IPS-18c (cell line): ENCODE measurements around the gene PHACTR3.

Source experiments
- H3K4me3 ChIP-seq: 2 replicates; pipeline ENCODE4 v1.7.0; 2013; ENCODE audit warnings: low read depth, mild to moderate bottlenecking, low read length, moderate library complexity; ENCODE audit not compliant: insufficient read depth
- H3K9me3 ChIP-seq: one replicate; pipeline ENCODE4 v1.6.1; 2013; ENCODE audit warnings: mild to moderate bottlenecking, low read length, moderate library complexity; ENCODE audit not compliant: control insufficient read depth, insufficient read depth

The PHACTR3 gene

GRCh38 chr20:59737816-59738215, 133.5 kb downstream of the PHACTR3 start:
- no peaks in the 10 kb centered on the region for H3K9me3 ChIP-seq
- H3K4me3 ChIP-seq, result no peak overlapping the region

GRCh38 chr20:59738851-59739250, 134.5 kb downstream of the PHACTR3 start:
- H3K9me3 ChIP-seq, result no peaks in the 10 kb centered on the region
- no peak overlapping the region for H3K4me3 ChIP-seq

DNA sequence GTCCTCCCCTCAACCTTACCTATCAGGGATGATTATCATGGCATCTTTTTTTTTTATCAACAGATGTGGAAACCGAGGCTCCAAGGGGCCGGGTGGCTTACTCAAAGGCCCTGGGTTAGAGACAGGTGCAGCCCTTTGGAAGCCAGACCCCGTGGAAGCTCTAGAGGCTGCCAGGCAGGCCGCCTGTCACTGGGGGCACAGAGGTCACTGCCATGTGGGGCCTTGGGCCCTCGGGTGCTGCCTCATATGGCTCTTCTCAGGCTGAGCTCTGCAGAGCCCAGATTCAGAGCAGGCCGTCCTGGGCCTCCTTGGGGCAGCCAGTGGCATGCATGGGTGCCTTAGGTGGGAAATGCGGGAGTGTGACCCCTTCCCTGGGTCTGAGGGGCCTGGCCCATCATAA, 136.3 kb downstream of the PHACTR3 start:
- no peaks in the 10 kb centered on the region for H3K9me3 ChIP-seq
- H3K4me3 ChIP-seq, result no peak overlapping the region

DNA sequence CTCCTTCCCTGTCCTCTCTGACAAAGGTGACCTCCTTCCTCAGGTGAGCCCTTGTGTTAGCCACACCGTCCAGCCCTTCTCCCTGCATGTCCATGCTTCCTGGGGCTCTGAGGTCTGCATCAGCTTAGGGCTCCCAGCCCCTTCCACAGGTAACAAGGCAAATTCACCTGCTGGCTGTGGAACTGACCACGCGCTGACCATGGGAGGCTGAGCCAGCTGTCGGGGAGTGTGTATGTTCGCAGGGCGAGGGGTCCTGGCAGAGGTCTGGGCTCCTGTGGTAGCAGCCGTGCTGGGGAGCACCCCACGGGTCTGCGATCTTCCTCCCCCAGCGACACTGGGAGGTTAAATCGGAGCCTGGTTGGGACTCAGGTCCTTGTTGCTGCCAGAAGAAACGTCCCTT, 136.7 kb downstream of the PHACTR3 start:
- H3K9me3 ChIP-seq, result no peaks in the 10 kb centered on the region
- H3K4me3 ChIP-seq, result no peak overlapping the region

GRCh38 chr20:59742351-59743095, 138.2 kb downstream of the PHACTR3 start:
- Histone ChIP-seq H3K4me3 (no peak overlapping the region), H3K9me3 (no peaks in the 10 kb centered on the region)

GRCh38 chr20:59743308-59743707, 139.0 kb downstream of the PHACTR3 start:
- H3K4me3 ChIP-seq, result no peak overlapping the region
- no peaks in the 10 kb centered on the region for H3K9me3 ChIP-seq

DNA sequence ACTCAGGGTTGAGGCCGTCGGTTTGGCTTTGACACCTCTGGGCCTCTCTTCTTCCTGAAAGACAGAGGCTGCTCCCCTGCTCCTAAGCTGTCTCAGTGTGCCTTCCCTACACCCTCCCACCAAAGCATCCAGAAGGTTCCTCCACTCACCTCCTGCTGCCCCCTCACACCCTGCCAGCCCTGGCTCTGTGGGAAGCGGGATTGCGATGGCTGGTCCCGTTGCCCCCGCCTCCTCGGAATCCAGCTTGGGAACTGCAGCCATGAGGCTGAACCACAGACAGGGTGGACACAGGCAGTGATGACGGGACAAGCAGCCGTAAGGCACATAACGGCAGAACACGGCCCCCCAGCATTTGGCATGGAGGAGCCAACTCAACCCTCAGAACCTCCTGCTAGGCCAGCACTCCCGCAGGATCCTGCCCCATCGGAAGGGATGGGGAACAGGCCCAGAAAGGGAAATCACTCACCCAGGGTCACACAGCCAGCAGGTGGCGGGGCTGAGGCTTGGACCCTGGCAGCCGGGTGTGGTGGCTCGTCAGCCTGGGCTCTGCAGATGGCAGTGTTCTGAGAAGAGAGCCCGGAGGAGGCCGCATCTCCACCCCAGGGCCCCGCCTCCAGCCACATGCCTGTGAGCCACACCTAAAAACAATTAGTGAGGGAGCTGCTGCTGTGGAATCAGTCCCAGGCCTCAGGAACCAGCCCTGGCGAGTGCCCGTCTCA, 139.6 kb downstream of the PHACTR3 start:
- H3K4me3 ChIP-seq, result no peak overlapping the region
- H3K9me3 ChIP-seq, result no peaks in the 10 kb centered on the region

- Histone ChIP-seq H3K9me3 (no peaks in the 10 kb centered on the region), H3K4me3 (no peak overlapping the region)
Observed at GRCh38 chr20:59744756-59745155, 140.4 kb downstream of the PHACTR3 start.

DNA sequence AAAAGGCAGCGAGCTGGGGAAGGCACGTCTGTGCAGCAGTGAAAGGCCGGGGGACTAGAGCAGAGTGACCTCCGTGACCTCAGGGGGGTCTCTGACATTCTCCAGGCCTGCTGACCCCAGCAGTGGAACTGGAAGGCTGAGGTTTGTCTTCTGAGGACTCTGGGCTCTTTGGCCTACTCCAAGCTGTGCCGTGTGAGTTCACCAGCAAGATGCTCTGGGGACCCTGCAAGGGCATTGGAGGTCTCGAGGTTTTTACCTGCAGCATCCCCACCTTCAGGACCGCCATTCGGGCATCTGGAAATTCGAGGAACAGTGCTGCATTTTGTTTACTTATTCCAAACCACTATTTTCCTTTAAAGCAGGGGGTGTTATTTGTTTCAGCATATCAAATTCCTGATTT, 140.9 kb downstream of the PHACTR3 start:
- no peaks in the 10 kb centered on the region for H3K9me3 ChIP-seq

GRCh38 chr20:59745716-59746115, 141.4 kb downstream of the PHACTR3 start:
- no peaks in the 10 kb centered on the region for H3K9me3 ChIP-seq
- H3K4me3 ChIP-seq, result no peak overlapping the region

More for the DNA sequence above, 140.9 kb downstream of the PHACTR3 start:
- H3K4me3 ChIP-seq, result no peak overlapping the region

GRCh38 chr20:59746155-59746554, 141.8 kb downstream of the PHACTR3 start:
- Histone ChIP-seq H3K4me3 (no peak overlapping the region), H3K9me3 (no peaks in the 10 kb centered on the region)

- Histone ChIP-seq H3K4me3 (no peak overlapping the region), H3K9me3 (no peaks in the 10 kb centered on the region)
Observed at GRCh38 chr20:59747671-59748515, 143.6 kb downstream of the PHACTR3 start.

GRCh38 chr20:59748619-59749191, 144.4 kb downstream of the PHACTR3 start:
- no peaks in the 10 kb centered on the region for H3K9me3 ChIP-seq
- H3K4me3 ChIP-seq, result no peak overlapping the region

DNA sequence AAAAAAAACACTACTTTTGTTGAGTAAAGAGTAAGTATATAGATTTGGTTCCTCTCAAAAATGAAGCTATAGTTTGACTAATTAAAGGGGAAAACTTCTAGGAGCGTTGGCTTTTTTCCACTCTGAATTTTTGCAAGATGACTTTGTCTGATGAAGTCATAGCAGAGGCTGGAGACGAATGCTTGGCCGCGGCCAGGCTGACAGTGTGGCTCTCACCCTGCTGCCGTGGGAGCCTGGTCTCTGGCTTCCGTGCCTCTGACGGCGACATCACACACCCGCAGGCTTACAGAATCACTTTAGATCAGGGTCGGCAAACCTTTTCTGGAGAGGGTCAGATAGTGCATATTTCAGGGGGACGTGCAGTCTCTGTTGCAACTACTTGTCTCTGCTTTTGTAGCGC, 145.0 kb downstream of the PHACTR3 start:
- Histone ChIP-seq H3K4me3 (no peak overlapping the region), H3K9me3 (no peaks in the 10 kb centered on the region)

DNA sequence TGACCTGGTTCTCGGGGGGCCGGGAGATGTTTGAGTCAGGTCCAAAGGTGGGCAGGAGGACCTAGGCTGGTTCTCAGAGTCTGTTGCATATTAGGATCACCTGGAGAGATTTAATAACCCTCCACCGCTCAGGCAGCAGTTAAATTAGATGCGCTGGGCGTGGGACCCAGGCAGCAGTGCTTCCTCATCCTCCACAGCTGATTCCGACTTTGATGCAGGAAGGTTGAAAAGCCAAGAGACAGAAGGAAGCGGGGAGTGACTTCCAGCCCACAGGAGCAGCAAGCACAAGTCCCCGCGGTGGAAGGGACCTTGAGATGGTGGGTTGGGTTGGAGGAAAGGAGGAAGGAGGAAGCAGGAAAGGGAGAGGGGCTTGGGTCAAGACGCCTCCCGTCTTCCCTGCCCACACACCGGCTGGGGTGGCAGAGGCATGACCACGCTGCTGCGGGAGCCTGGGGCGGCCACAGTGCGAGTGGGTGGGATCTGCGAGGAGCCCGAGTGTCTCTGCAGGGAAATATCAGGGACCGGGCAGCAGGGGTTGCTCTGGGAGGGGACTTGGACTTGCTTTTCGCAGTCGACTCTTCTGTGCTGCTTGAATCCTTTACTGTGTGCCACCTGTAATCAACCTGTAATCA, 146.0 kb downstream of the PHACTR3 start:
- H3K4me3 ChIP-seq, result no peak overlapping the region
- no peaks in the 10 kb centered on the region for H3K9me3 ChIP-seq

- H3K9me3 ChIP-seq, result no peaks in the 10 kb centered on the region
- no peak overlapping the region for H3K4me3 ChIP-seq
Observed at GRCh38 chr20:59751075-59751711, 146.9 kb downstream of the PHACTR3 start.
